ENCODE measurements around the gene CRLF2.
"Not testable (repeated sequence)": the region's sequence is repeated elsewhere in the genome, so short reads cannot be mapped to it uniquely, and the experiment has no call there.

Gene CRLF2

GRCh38 chrX:1213971-1214370, 1.5 kb upstream of the CRLF2 start:
- no peak for DNase-seq (ENCODE audit: low spot score)

GRCh38 chrX:1210844-1211243, 1.6 kb downstream of the CRLF2 start:
- no peak for DNase-seq (ENCODE audit: low spot score)

GRCh38 chrX:1207496-1208025, 4.9 kb downstream of the CRLF2 start:
- DNase-seq (ENCODE audit: low spot score): no peak

- DNase-seq (ENCODE audit: low spot score): peak; percentile 75
Measured at GRCh38 chrX:1205681-1206611, 6.5 kb downstream of the CRLF2 start.

- no peak for DNase-seq (ENCODE audit: low spot score)
Measured at GRCh38 chrX:1202251-1202650, 10.2 kb downstream of the CRLF2 start.

- no peak for DNase-seq (ENCODE audit: low spot score)
Measured at GRCh38 chrX:1196436-1196835, 16.0 kb downstream of the CRLF2 start.

GRCh38 chrX:1192196-1192595, 20.3 kb downstream of the CRLF2 start:
- not testable (repeated sequence) for DNase-seq (ENCODE audit: low spot score)

GRCh38 chrX:1190596-1191145, 21.8 kb downstream of the CRLF2 start:
- no peak for DNase-seq (ENCODE audit: low spot score)

- DNase-seq (ENCODE audit: low spot score): no peak
Measured at GRCh38 chrX:1185561-1185960, 26.9 kb downstream of the CRLF2 start.

GRCh38 chrX:1182211-1182610, 30.2 kb downstream of the CRLF2 start:
- no peak for DNase-seq (ENCODE audit: low spot score)

- DNase-seq (ENCODE audit: low spot score): not testable (repeated sequence)
Measured at GRCh38 chrX:1181661-1182060, 30.8 kb downstream of the CRLF2 start.

GRCh38 chrX:1181170-1181569, 31.3 kb downstream of the CRLF2 start:
- DNase-seq (ENCODE audit: low spot score): no peak

GRCh38 chrX:1178580-1179057, 33.8 kb downstream of the CRLF2 start:
- DNase-seq (ENCODE audit: low spot score): no peak

GRCh38 chrX:1176531-1177320, 35.7 kb downstream of the CRLF2 start:
- not testable (repeated sequence) for DNase-seq (ENCODE audit: low spot score)

GRCh38 chrX:1174609-1175545, 37.6 kb downstream of the CRLF2 start:
- not testable (repeated sequence) for DNase-seq (ENCODE audit: low spot score)

- not testable (repeated sequence) for DNase-seq (ENCODE audit: low spot score)
Measured at GRCh38 chrX:1173435-1173834, 39.0 kb downstream of the CRLF2 start.

GRCh38 chrX:1172496-1172895, 40.0 kb downstream of the CRLF2 start:
- no peak for DNase-seq (ENCODE audit: low spot score)

- not testable (repeated sequence) for DNase-seq (ENCODE audit: low spot score)
Measured at GRCh38 chrX:1171915-1172314, 40.5 kb downstream of the CRLF2 start.

- DNase-seq (ENCODE audit: low spot score): no peak
Measured at GRCh38 chrX:1170243-1170642, 42.2 kb downstream of the CRLF2 start.

- DNase-seq (ENCODE audit: low spot score): no peak
Measured at GRCh38 chrX:1169189-1169588, 43.3 kb downstream of the CRLF2 start.

- no peak for DNase-seq (ENCODE audit: low spot score)
Measured at GRCh38 chrX:1167918-1168481, 44.4 kb downstream of the CRLF2 start.
